ENCODE data around the gene RXRA. TPM values are rescaled to one million over a fixed set of nuclear protein-coding genes. Genes with fewer than 3 reads are reported as not detected.

Gene RXRA
- total and polyA plus RNA-seq, 7 experiments from 2014 or later = 0.31 to 59.5 (median 8.4) TPM

DNA sequence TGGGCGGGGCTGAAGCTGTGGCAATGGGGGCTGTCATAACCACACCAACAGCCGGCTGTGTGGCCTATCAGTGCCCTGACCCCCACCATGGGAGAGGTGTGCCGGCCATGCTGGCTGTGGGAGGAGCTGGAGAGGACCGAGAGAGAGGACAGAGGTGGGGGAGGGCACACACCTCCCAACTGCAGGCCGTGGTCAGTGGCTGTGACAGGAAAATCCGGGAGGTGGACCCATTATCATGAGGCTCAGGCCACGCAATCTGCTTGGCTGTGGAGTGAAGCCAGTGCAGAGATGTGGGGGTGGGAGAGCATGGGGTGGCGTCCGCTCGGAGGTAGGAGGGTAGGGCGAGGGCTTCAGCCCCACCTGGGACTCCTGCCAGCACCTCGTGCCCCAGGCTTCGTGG is 136.1 kb downstream of the RXRA start:
- H3K4me1 ChIP-seq (ENCODE audit: control insufficient read depth in 2 of 2, insufficient read depth in 2 of 2, low read length in 2 of 2) = peaks cover under 1 to 5% of the 10 kb centered on the region in 2 donors
- CTCF ChIA-PET = interaction anchor here (0.7 to 0.9 kb wide), 2 partner anchors 13 to 20 kb away, joined by 3 read pairs; no protein-coding TSS in a partner anchor

DNA sequence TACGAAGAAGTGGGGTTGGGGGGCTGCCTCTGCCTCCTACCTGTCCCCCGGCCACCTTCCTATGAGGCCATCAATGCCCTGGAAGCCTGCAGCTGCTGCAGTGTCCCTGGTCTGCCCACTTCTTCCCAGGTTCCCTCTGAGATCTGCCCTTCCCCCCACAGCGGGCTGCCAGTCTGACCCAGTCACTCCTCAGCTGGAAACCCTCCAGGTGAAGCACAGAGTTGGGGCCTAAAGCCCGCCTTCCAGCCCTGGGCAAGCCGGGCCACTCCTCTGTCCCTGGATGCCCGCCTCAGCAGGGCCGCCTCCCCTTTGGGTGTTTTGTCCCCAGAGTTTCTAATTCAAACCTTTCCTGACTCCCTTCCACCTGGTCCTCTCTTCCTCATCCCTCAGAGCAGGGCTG is 137.0 kb downstream of the RXRA start:
- CTCF ChIA-PET = no interaction called here

More for the DNA sequence above, 136.1 kb downstream of the RXRA start:
- Histone ChIP-seq H3K36me3 (ENCODE audit: control insufficient read depth in 2 of 3, insufficient read depth in 3 of 3, low read length in 3 of 3) (no peaks in the 10 kb centered on the region), H3K27ac (ENCODE audit: low read depth, low read length) (no peak overlapping the region), H3K9me3 (ENCODE audit: control insufficient read depth in 2 of 3, low read length in 3 of 3) (peaks cover 0 to 8% (median 0%) of the 10 kb centered on the region in 3 experiments), H3K27me3 (ENCODE audit: control insufficient read depth in 2 of 2, insufficient read depth in 2 of 2, low read length in 2 of 2) (no peaks in the 10 kb centered on the region), H3K4me3 (ENCODE audit: low read length) (no peak overlapping the region)
- H3K27ac Mint-ChIP-seq = peak overlapping the region in 1 of 9 donors; percentile 65
- H3K27me3 Mint-ChIP-seq = peaks cover 0 to 10% (median 0%) of the 10 kb centered on the region in 5 donors
- H3K36me3 Mint-ChIP-seq = no peaks in the 10 kb centered on the region
- H3K4me1 Mint-ChIP-seq = peaks cover 0 to 1% (median 0%) of the 10 kb centered on the region in 7 donors
- POLR2A ChIA-PET = no interaction called here
- H3K4me3 Mint-ChIP-seq = no peak overlapping the region
- ATAC-seq = no peak
- no peaks in the 10 kb centered on the region for H3K9me3 Mint-ChIP-seq
- no peak for DNase-seq
- intact Hi-C loops (cut with micrococcal nuclease) = no loop called here

DNA sequence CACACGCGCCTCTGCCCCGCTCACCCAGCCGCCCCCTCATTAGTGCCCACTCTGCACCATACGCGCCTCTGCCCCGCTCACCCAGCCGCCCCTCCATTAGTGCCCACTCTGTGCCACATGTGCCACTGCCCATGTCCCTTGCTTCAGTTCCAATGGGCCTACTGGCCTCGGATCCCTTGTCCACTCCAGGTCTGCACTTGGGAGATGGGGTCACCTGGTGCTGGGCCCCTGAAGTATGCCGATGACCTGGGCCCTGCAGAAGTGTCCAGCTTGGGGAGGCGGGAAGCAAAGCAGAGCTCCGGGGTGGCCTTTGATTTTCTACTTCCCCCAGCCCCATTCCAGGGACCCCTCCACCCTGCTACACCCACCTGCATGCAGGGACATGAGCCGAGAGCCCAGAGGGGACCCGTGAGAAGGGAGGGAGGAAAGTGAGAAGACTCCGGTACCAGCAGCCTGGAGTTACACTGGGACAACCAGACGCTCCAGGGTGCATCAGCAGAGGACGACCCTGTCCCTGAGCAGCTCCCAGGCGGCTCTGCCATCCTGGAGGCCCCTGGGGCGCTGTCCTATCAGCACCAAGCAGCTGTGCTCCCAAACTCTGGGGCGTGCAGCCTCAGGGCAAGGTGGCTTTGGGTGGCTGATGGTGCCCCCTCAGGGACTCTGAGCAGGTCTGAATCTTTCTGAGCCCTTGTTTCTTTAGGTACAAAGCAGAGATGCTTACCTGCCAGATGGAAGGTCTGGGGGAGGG is 140.8 kb downstream of the RXRA start:
- H3K4me1 Mint-ChIP-seq = no peaks in the 10 kb centered on the region
- no peaks in the 10 kb centered on the region for H3K27me3 ChIP-seq (ENCODE audit: control insufficient read depth in 2 of 2, insufficient read depth in 2 of 2, low read length in 2 of 2)
- intact Hi-C loops (cut with micrococcal nuclease) = no loop called here
- H3K27me3 Mint-ChIP-seq = peaks cover 0 to 8% (median 0%) of the 10 kb centered on the region in 5 donors
- ATAC-seq (no peak), DNase-seq (no peak)
- no peak overlapping the region for H3K4me3 Mint-ChIP-seq
- H3K9me3 ChIP-seq (ENCODE audit: control insufficient read depth in 2 of 3, low read length in 3 of 3) = peaks cover 0 to under 1% (median 0%) of the 10 kb centered on the region in 3 experiments
- CTCF ChIA-PET = no interaction called here
- H3K27ac ChIP-seq (ENCODE audit: low read depth, low read length) = no peak overlapping the region
- no peaks in the 10 kb centered on the region for H3K4me1 ChIP-seq (ENCODE audit: control insufficient read depth in 2 of 2, insufficient read depth in 2 of 2, low read length in 2 of 2)
- H3K4me3 ChIP-seq (ENCODE audit: low read length) = no peak overlapping the region
- no peaks in the 10 kb centered on the region for H3K36me3 ChIP-seq (ENCODE audit: control insufficient read depth in 2 of 3, insufficient read depth in 3 of 3, low read length in 3 of 3)
- no peaks in the 10 kb centered on the region for H3K9me3 Mint-ChIP-seq
- no peak overlapping the region for H3K27ac Mint-ChIP-seq
- H3K36me3 Mint-ChIP-seq = no peaks in the 10 kb centered on the region
- POLR2A ChIA-PET = no interaction called here

More for the DNA sequence above, 137.0 kb downstream of the RXRA start:
- intact Hi-C loops (cut with micrococcal nuclease) = no loop called here
- peaks cover 0 to 10% (median 0%) of the 10 kb centered on the region in 5 donors for H3K27me3 Mint-ChIP-seq
- peaks cover 0 to 8% (median 0%) of the 10 kb centered on the region in 3 experiments for H3K9me3 ChIP-seq (ENCODE audit: control insufficient read depth in 2 of 3, low read length in 3 of 3)
- no peaks in the 10 kb centered on the region for H3K36me3 ChIP-seq (ENCODE audit: control insufficient read depth in 2 of 3, insufficient read depth in 3 of 3, low read length in 3 of 3)
- H3K4me3 Mint-ChIP-seq = no peak overlapping the region
- H3K4me1 Mint-ChIP-seq = no peaks in the 10 kb centered on the region
- H3K27ac Mint-ChIP-seq = no peak overlapping the region
- H3K4me1 ChIP-seq (ENCODE audit: control insufficient read depth in 2 of 2, insufficient read depth in 2 of 2, low read length in 2 of 2) = no peaks in the 10 kb centered on the region
- H3K9me3 Mint-ChIP-seq = no peaks in the 10 kb centered on the region
- H3K27me3 ChIP-seq (ENCODE audit: control insufficient read depth in 2 of 2, insufficient read depth in 2 of 2, low read length in 2 of 2) = no peaks in the 10 kb centered on the region
- no peaks in the 10 kb centered on the region for H3K36me3 Mint-ChIP-seq
- POLR2A ChIA-PET = no interaction called here
- no peak overlapping the region for H3K27ac ChIP-seq (ENCODE audit: low read depth, low read length)
- H3K4me3 ChIP-seq (ENCODE audit: low read length) = no peak overlapping the region
- ATAC-seq (no peak), DNase-seq (no peak)

DNA sequence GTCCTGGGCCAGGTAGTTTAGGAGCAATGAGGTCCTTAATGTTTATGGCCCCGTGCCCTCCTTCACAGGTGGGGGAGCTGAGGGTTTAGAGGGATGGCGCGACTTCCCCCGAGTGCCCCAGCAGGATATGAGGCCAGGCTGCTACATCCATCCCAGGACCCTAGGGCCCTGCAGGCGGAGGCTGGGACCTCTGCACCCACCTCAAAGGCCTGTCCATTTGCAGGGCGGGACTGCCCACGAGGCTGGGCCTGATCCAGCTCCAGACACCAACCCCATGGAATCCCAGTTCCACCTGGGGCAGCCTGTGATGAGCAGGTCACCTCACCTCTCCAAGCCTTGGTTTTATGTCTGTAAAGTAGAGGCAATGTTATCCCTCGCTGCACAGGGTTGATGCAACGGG is 142.1 kb downstream of the RXRA start:
- POLR2A ChIA-PET = no interaction called here
- CTCF ChIA-PET = no interaction called here

DNA sequence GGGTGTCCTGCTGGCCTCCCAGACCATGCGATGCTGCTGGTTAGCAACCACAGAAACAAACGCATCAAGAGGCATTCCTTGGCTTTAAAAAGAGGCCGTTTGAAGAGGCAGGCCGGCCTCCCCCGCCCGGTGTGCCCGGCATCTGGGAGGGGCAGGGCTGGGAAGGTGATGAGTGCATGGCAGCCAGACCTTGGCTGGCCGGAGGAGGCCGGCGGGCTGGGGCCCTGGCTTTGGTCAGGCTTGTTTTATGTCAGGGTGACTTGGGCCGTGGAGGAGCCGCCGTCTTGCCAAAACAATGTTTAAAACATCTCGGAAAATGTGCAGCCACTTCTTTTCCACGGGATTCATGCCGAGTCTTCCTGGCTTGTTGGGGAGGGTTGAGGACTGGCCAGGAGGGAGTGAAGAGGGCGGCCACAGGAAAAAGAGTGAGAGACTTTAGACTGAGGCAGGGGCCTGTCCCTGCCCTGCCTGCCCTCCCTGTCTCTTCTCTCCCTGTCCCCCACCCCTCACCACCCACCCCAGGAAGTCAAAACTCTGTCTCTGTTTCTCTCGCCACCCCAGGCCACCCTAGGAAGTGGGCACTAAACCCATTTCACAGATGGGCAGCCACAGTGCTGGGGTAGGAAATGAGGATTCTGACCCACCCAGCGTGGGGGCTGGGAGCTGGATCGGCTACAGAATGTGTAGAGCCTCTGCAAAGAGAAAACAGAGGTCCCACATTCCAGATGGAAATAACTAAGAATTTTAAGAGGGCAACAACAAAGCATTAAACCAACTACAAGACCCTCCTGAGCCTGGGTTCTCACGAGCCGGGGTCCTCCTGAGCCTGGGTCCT is 143.0 kb downstream of the RXRA start:
- no peak overlapping the region for H3K27ac ChIP-seq (ENCODE audit: low read depth, low read length)
- H3K4me3 Mint-ChIP-seq = no peak overlapping the region
- H3K4me1 Mint-ChIP-seq = no peaks in the 10 kb centered on the region
- intact Hi-C loops (cut with micrococcal nuclease) = no loop called here
- no peak for DNase-seq
- no peaks in the 10 kb centered on the region for H3K27me3 Mint-ChIP-seq
- ChIA-PET POLR2A (no interaction called here), CTCF (no interaction called here)
- H3K9me3 ChIP-seq (ENCODE audit: control insufficient read depth in 2 of 3, low read length in 3 of 3) = no peaks in the 10 kb centered on the region
- H3K4me1 ChIP-seq (ENCODE audit: control insufficient read depth in 2 of 2, insufficient read depth in 2 of 2, low read length in 2 of 2) = no peaks in the 10 kb centered on the region
- no peak for ATAC-seq
- no peaks in the 10 kb centered on the region for H3K36me3 ChIP-seq (ENCODE audit: control insufficient read depth in 2 of 3, insufficient read depth in 3 of 3, low read length in 3 of 3)
- H3K27me3 ChIP-seq (ENCODE audit: control insufficient read depth in 2 of 2, insufficient read depth in 2 of 2, low read length in 2 of 2) = no peaks in the 10 kb centered on the region
- H3K27ac Mint-ChIP-seq = no peak overlapping the region
- no peaks in the 10 kb centered on the region for H3K36me3 Mint-ChIP-seq
- H3K9me3 Mint-ChIP-seq = no peaks in the 10 kb centered on the region
- no peak overlapping the region for H3K4me3 ChIP-seq (ENCODE audit: low read length)

More for the DNA sequence above, 142.1 kb downstream of the RXRA start:
- no peaks in the 10 kb centered on the region for H3K4me1 ChIP-seq (ENCODE audit: control insufficient read depth in 2 of 2, insufficient read depth in 2 of 2, low read length in 2 of 2)
- no peaks in the 10 kb centered on the region for H3K9me3 Mint-ChIP-seq
- ATAC-seq (no peak), DNase-seq (no peak)
- H3K9me3 ChIP-seq (ENCODE audit: control insufficient read depth in 2 of 3, low read length in 3 of 3) = no peaks in the 10 kb centered on the region
- H3K4me1 Mint-ChIP-seq = no peaks in the 10 kb centered on the region
- intact Hi-C loops (cut with micrococcal nuclease) = no loop called here
- H3K27ac Mint-ChIP-seq = no peak overlapping the region
- no peak overlapping the region for H3K4me3 ChIP-seq (ENCODE audit: low read length)
- H3K4me3 Mint-ChIP-seq = no peak overlapping the region
- H3K36me3 ChIP-seq (ENCODE audit: control insufficient read depth in 2 of 3, insufficient read depth in 3 of 3, low read length in 3 of 3) = no peaks in the 10 kb centered on the region
- H3K27ac ChIP-seq (ENCODE audit: low read depth, low read length) = no peak overlapping the region
- peaks cover 0 to 5% (median 0%) of the 10 kb centered on the region in 5 donors for H3K27me3 Mint-ChIP-seq
- H3K36me3 Mint-ChIP-seq = no peaks in the 10 kb centered on the region
- H3K27me3 ChIP-seq (ENCODE audit: control insufficient read depth in 2 of 2, insufficient read depth in 2 of 2, low read length in 2 of 2) = no peaks in the 10 kb centered on the region

DNA sequence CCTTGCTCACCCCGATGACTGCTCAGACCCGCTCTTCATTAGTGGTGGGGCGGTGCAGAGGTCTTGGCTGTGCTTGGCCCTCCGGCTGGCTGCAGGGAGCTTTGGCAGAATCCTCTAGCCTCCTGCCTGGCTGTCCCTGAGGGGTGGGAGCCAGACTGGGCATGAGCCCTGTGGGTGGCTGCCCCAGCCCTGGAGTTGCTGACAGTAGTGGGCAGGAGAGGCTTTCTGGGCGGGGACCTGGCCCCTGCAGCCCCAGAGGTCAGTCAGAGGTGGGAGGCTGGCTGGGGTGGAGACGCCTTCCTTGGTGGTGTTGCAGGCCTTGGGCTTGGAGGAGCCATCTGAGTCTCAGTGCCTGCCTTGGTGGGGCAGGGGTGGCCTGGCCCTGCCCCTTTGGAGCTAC is 146.0 kb downstream of the RXRA start:
- Histone ChIP-seq H3K27ac (ENCODE audit: low read depth, low read length) (no peak overlapping the region), H3K4me1 (ENCODE audit: control insufficient read depth in 2 of 2, insufficient read depth in 2 of 2, low read length in 2 of 2) (peaks cover 0 to 24% of the 10 kb centered on the region in 2 donors), H3K9me3 (ENCODE audit: control insufficient read depth in 2 of 3, low read length in 3 of 3) (no peaks in the 10 kb centered on the region), H3K4me3 (ENCODE audit: low read length) (no peak overlapping the region), H3K36me3 (ENCODE audit: control insufficient read depth in 2 of 3, insufficient read depth in 3 of 3, low read length in 3 of 3) (no peaks in the 10 kb centered on the region), H3K27me3 (ENCODE audit: control insufficient read depth in 2 of 2, insufficient read depth in 2 of 2, low read length in 2 of 2) (no peaks in the 10 kb centered on the region)
- ATAC-seq (no peak), DNase-seq (no peak)
- H3K36me3 Mint-ChIP-seq = no peaks in the 10 kb centered on the region
- no peaks in the 10 kb centered on the region for H3K27me3 Mint-ChIP-seq
- H3K4me3 Mint-ChIP-seq = no peak overlapping the region
- H3K4me1 Mint-ChIP-seq = peaks cover 0 to 17% (median 5%) of the 10 kb centered on the region in 7 donors
- ChIA-PET POLR2A (interaction anchor here (0.7 kb wide), 1 partner anchor 308 kb away, joined by 3 read pairs; the partner anchor contains the start of gene RNU6ATAC), CTCF (no interaction called here)
- intact Hi-C loops (cut with micrococcal nuclease) = no loop called here
- no peaks in the 10 kb centered on the region for H3K9me3 Mint-ChIP-seq
- no peak overlapping the region for H3K27ac Mint-ChIP-seq
